NT2/D1 (cell line): ENCODE results near the gene CNDP1.

Experiments used
- SUZ12 ChIP-seq: IDR thresholded peaks from 2 replicates; pipeline ENCODE4 v1.6.1; 2011; ENCODE audit not compliant: insufficient read length, insufficient read depth; ENCODE audit errors: extremely low read depth
- ZNF274 ChIP-seq: IDR thresholded peaks from 2 replicates; pipeline ENCODE4 v1.6.1; 2011; ENCODE audit warnings: mild to moderate bottlenecking, low read depth, low read length

DNA sequence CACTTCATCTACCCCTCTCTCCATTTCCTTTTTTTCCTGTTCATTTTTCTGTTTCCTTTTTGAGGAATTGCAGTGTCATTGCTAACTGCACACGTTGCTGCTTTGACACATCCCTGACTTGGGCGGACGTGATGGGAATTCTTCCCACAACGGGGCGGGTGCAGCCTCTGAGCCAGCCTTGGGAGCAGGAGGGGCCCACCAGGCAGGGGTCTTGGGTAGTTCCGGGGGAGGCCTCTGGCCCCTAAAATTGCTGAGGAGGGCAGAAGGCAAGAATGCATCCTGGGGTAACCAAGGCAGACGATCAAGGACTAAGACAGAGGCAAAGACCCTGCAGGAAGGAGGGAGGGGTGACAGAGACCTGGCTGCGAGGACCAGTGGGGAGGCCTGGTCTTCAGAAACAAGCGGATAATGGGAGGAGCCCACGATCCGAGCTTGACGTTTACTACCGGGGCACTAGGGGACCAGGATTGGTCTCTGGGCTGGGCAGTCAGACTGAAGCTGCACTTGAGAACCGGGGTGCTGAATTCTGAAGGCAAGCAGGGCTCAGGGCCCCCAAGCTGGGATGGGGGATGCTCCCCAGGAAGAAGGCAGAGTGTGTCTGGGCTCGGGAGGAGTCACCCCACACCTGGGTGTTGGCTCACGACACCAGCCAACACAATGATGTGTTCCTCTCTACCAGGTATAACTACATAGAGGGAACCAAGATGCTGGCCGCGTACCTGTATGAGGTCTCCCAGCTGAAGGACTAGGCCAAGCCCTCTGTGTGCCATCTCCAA is 14.8 kb upstream of the CNDP1 start:
- TF ChIP-seq ZNF274: no peak
- TF ChIP-seq SUZ12: no peak
